ENCODE data around the gene KCNN1. TPM values are rescaled to one million over a fixed set of nuclear protein-coding genes. Genes with fewer than 3 reads are reported as not detected.

KCNN1 gene
- total and polyA plus RNA-seq, 9 of the 15 experiments (the other 6 are each of a cell fraction or from before 2014, with no cell fraction given), result 0.01 to 6.2 (median 0.72) TPM

DNA sequence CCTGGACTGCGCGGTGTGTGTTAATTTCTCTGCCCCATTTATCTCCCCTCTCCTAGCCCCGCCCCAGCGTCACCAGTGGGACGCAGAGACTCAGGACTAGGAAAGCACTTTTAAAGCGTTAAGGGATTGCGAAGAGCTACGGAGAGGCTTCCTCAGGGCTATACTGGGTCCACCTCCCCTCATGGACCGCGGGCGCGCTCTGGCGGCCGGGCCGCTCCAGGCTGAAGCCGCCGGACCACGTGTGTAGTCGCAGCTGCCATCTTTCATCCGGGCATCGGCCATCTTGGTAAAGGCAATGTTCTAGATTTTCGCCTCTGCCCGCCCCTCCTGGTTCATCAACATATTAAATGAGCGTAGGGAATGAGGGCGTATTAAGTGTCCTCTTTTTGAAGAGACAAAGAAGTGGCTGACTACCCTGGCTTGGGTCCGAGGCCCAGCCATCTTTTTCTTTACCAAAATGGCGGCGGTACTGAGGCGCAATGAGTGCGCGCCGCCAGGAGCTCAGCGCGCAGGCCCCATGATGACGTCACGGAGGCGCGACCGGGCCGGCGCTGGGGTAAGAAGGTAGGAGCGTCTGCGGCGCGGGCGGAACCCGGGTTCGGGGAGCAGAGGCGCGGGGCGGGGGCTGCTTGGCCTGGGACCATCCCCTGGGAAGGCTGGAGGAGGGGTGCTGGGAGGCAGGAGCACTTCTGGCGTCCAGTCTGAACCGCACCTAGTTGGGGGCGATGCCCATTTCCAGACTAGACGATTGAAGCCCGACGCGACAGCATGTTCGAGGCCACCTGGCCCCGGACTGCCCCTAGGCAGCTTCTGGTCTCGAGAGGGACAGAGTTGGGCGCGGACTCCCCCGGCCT lies 34.2 kb upstream of the KCNN1 start, which contains the start of gene CCDC124 (continued):
- TF ChIP-seq, protein P1, sequence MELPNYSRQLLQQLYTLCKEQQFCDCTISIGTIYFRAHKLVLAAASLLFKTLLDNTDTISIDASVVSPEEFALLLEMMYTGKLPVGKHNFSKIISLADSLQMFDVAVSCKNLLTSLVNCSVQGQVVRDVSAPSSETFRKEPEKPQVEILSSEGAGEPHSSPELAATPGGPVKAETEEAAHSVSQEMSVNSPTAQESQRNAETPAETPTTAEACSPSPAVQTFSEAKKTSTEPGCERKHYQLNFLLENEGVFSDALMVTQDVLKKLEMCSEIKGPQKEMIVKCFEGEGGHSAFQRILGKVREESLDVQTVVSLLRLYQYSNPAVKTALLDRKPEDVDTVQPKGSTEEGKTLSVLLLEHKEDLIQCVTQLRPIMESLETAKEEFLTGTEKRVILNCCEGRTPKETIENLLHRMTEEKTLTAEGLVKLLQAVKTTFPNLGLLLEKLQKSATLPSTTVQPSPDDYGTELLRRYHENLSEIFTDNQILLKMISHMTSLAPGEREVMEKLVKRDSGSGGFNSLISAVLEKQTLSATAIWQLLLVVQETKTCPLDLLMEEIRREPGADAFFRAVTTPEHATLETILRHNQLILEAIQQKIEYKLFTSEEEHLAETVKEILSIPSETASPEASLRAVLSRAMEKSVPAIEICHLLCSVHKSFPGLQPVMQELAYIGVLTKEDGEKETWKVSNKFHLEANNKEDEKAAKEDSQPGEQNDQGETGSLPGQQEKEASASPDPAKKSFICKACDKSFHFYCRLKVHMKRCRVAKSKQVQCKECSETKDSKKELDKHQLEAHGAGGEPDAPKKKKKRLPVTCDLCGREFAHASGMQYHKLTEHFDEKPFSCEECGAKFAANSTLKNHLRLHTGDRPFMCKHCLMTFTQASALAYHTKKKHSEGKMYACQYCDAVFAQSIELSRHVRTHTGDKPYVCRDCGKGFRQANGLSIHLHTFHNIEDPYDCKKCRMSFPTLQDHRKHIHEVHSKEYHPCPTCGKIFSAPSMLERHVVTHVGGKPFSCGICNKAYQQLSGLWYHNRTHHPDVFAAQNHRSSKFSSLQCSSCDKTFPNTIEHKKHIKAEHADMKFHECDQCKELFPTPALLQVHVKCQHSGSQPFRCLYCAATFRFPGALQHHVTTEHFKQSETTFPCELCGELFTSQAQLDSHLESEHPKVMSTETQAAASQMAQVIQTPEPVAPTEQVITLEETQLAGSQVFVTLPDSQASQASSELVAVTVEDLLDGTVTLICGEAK (IDR thresholded peaks at IDR 0.05), result peak; percentile 67; the same call in 1 of the 2 replicates
- TF ChIP-seq, protein P1 (CRISPR knock-in tag; IDR thresholded peaks at IDR 0.05), result no peak
- TF ChIP-seq, protein P2, sequence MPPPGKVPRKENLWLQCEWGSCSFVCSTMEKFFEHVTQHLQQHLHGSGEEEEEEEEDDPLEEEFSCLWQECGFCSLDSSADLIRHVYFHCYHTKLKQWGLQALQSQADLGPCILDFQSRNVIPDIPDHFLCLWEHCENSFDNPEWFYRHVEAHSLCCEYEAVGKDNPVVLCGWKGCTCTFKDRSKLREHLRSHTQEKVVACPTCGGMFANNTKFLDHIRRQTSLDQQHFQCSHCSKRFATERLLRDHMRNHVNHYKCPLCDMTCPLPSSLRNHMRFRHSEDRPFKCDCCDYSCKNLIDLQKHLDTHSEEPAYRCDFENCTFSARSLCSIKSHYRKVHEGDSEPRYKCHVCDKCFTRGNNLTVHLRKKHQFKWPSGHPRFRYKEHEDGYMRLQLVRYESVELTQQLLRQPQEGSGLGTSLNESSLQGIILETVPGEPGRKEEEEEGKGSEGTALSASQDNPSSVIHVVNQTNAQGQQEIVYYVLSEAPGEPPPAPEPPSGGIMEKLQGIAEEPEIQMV (tag; conservative IDR thresholded peaks at IDR 0.05; ENCODE audit: low read depth), result peak; percentile 78; the same call in 1 of the 2 replicates
- TF ChIP-seq PPARD (CRISPR knock-in tag; IDR thresholded peaks at IDR 0.05) (no peak), FOXK2 (conservative IDR thresholded peaks at IDR 0.05 in 1 of 2, IDR thresholded peaks at IDR 0.05 in 1 of 2; ENCODE audit: low read depth in 2 of 2) (0 out of 4 replicates have a peak, but pooled peaks of 1 of the 2 experiments have one; percentile 11), MTA1 (IDR thresholded peaks at IDR 0.05; ENCODE audit: borderline replicate concordance) (peak; percentile 99), SLC30A9 (CRISPR knock-in tag; IDR thresholded peaks at IDR 0.05) (no peak), LARP7 (IDR thresholded peaks at IDR 0.05) (no peak), HNRNPLL (IDR thresholded peaks at IDR 0.05; ENCODE audit: low read depth, low read length, poor library complexity, severe bottlenecking) (peak; percentile 11), MAZ (CRISPR knock-in tag; conservative IDR thresholded peaks at IDR 0.05 in 1 of 2, IDR thresholded peaks at IDR 0.05 in 1 of 2) (peak; percentile 93 to 94)
- TF ChIP-seq, protein P3, sequence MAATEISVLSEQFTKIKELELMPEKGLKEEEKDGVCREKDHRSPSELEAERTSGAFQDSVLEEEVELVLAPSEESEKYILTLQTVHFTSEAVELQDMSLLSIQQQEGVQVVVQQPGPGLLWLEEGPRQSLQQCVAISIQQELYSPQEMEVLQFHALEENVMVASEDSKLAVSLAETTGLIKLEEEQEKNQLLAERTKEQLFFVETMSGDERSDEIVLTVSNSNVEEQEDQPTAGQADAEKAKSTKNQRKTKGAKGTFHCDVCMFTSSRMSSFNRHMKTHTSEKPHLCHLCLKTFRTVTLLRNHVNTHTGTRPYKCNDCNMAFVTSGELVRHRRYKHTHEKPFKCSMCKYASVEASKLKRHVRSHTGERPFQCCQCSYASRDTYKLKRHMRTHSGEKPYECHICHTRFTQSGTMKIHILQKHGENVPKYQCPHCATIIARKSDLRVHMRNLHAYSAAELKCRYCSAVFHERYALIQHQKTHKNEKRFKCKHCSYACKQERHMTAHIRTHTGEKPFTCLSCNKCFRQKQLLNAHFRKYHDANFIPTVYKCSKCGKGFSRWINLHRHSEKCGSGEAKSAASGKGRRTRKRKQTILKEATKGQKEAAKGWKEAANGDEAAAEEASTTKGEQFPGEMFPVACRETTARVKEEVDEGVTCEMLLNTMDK (IDR thresholded peaks at IDR 0.05; ENCODE audit: borderline replicate concordance, insufficient read depth, low read depth, low read length, poor library complexity, severe bottlenecking), result no peak

Measured in K562 (cell line).